ENCODE measurements around the gene RNF111.
A peak's percentile ranks its signal among the peaks of the same experiment; 100 is the strongest.

RNF111 gene

DNA sequence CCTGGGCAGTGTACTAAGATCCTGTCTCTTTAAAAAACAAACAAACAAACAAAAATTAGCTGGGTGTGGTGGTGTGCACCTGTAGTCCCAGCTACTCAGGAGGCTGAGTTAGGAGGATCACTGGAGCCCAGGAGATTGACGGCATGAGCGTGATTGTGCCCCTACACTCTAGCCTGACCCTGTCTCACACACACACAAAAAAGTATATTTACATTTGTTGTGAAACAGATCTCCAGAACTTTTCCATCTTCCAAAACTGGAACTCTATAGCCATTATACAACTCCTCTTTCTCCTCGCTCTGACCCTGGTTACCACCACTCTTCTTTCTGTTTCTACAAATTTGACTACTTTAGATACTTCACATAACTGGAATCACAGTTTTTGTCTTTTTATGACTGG is 61.4 kb downstream of the RNF111 start:
- FAIRE-seq: no peak
- TF ChIP-seq POLR2A (IDR thresholded peaks at IDR 0.05; ENCODE audit: low read depth, low read length) (no peak), TAF1 (IDR thresholded peaks at IDR 0.05; ENCODE audit: low read depth, low read length) (no peak), POLR2AphosphoS5 (IDR thresholded peaks at IDR 0.05; ENCODE audit: low read depth, low read length) (no peak), POU2F2 (IDR thresholded peaks at IDR 0.05; ENCODE audit: low read depth, low read length) (no peak), SPI1 (IDR thresholded peaks at IDR 0.05; ENCODE audit: low read depth, low read length) (no peak), PAX5 (IDR thresholded peaks at IDR 0.05; ENCODE audit: insufficient read depth, low read length, severe bottlenecking) (no peak)
- no peak for DNase-seq (ENCODE audit: insufficient read length, low spot score)

- DNase-seq (ENCODE audit: insufficient read length, low spot score) (no peak), FAIRE-seq (no peak)
- TF ChIP-seq POU2F2 (IDR thresholded peaks at IDR 0.05; ENCODE audit: low read depth, low read length) (no peak), POLR2AphosphoS5 (IDR thresholded peaks at IDR 0.05; ENCODE audit: low read depth, low read length) (no peak), TAF1 (IDR thresholded peaks at IDR 0.05; ENCODE audit: low read depth, low read length) (no peak), POLR2A (IDR thresholded peaks at IDR 0.05; ENCODE audit: low read depth, low read length) (no peak), SPI1 (IDR thresholded peaks at IDR 0.05; ENCODE audit: low read depth, low read length) (no peak), PAX5 (IDR thresholded peaks at IDR 0.05; ENCODE audit: insufficient read depth, low read length, severe bottlenecking) (no peak)
Observed at GRCh38 chr15:59051873-59052861, 64.7 kb downstream of the RNF111 start.

- DNase-seq (ENCODE audit: insufficient read length, low spot score) (no peak), FAIRE-seq (no peak)
- no peak for TF ChIP-seq PAX5 (IDR thresholded peaks at IDR 0.05; ENCODE audit: insufficient read depth, low read length, severe bottlenecking)
- TF ChIP-seq TAF1 (IDR thresholded peaks at IDR 0.05; ENCODE audit: low read depth, low read length): no peak
- TF ChIP-seq POLR2AphosphoS5 (IDR thresholded peaks at IDR 0.05; ENCODE audit: low read depth, low read length): no peak
- no peak for TF ChIP-seq POU2F2 (IDR thresholded peaks at IDR 0.05; ENCODE audit: low read depth, low read length)
- TF ChIP-seq SPI1 (IDR thresholded peaks at IDR 0.05; ENCODE audit: low read depth, low read length): no peak
- TF ChIP-seq POLR2A (IDR thresholded peaks at IDR 0.05; ENCODE audit: low read depth, low read length): no peak
Observed at GRCh38 chr15:59052915-59053407, 65.5 kb downstream of the RNF111 start.

GRCh38 chr15:59053482-59053881 is 66.0 kb downstream of the RNF111 start:
- no peak for FAIRE-seq
- no peak for DNase-seq (ENCODE audit: insufficient read length, low spot score)
- no peak for TF ChIP-seq SPI1 (IDR thresholded peaks at IDR 0.05; ENCODE audit: low read depth, low read length)
- no peak for TF ChIP-seq TAF1 (IDR thresholded peaks at IDR 0.05; ENCODE audit: low read depth, low read length)
- no peak for TF ChIP-seq POU2F2 (IDR thresholded peaks at IDR 0.05; ENCODE audit: low read depth, low read length)
- no peak for TF ChIP-seq PAX5 (IDR thresholded peaks at IDR 0.05; ENCODE audit: insufficient read depth, low read length, severe bottlenecking)
- no peak for TF ChIP-seq POLR2A (IDR thresholded peaks at IDR 0.05; ENCODE audit: low read depth, low read length)
- TF ChIP-seq POLR2AphosphoS5 (IDR thresholded peaks at IDR 0.05; ENCODE audit: low read depth, low read length): no peak

GRCh38 chr15:59059076-59059597 is 71.7 kb downstream of the RNF111 start:
- DNase-seq (ENCODE audit: insufficient read length, low spot score): no peak
- FAIRE-seq: no peak
- TF ChIP-seq POU2F2 (IDR thresholded peaks at IDR 0.05; ENCODE audit: low read depth, low read length): no peak
- no peak for TF ChIP-seq POLR2A (IDR thresholded peaks at IDR 0.05; ENCODE audit: low read depth, low read length)
- no peak for TF ChIP-seq POLR2AphosphoS5 (IDR thresholded peaks at IDR 0.05; ENCODE audit: low read depth, low read length)
- no peak for TF ChIP-seq TAF1 (IDR thresholded peaks at IDR 0.05; ENCODE audit: low read depth, low read length)
- TF ChIP-seq PAX5 (IDR thresholded peaks at IDR 0.05; ENCODE audit: insufficient read depth, low read length, severe bottlenecking): no peak
- no peak for TF ChIP-seq SPI1 (IDR thresholded peaks at IDR 0.05; ENCODE audit: low read depth, low read length)

DNA sequence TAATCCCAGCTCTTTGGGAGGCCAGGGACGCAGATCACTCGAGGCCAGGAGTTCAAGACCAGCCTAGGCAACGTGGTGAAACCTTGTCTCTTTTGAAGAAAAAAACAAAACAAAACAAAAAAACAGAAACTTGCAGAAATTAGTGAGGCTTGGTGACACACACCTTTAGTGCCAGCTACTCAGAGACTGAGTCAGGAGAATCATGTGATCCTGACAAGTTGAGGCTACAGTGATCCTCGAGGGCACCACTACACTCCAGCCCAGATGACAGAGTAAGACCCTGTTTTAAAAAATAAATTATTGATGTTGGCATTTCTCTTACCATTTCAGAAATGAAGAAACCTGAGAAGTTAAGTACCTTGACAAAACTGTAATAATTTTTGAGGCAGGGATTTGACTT is 72.9 kb downstream of the RNF111 start:
- no peak for TF ChIP-seq PAX5 (IDR thresholded peaks at IDR 0.05; ENCODE audit: insufficient read depth, low read length, severe bottlenecking)
- no peak for TF ChIP-seq POU2F2 (IDR thresholded peaks at IDR 0.05; ENCODE audit: low read depth, low read length)
- TF ChIP-seq TAF1 (IDR thresholded peaks at IDR 0.05; ENCODE audit: low read depth, low read length): no peak
- FAIRE-seq: no peak
- DNase-seq (ENCODE audit: insufficient read length, low spot score): no peak

DNA sequence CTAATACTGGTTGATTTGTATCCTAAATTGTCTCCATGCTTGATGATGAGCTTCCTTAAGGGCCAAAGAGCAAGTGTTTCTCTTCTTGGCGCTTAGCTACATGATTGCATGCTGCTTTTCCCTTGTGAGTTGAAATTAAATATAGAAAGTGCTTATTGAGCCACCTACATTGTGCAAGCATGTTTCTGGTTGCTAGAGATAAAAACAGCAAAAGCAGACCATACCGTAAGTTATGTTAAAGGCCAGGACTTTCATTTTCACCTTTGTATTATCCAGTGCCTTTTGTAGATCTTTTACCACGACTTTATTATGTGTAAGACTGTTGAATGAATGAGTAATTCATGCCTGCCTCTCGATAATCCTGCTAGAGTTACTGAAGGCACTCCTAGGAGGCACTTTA is 75.6 kb downstream of the RNF111 start:
- FAIRE-seq (peak; percentile 5), DNase-seq (ENCODE audit: insufficient read length, low spot score) (no peak)
- TF ChIP-seq SPI1 (IDR thresholded peaks at IDR 0.05; ENCODE audit: low read depth, low read length) (no peak), POU2F2 (IDR thresholded peaks at IDR 0.05; ENCODE audit: low read depth, low read length) (no peak), POLR2AphosphoS5 (IDR thresholded peaks at IDR 0.05; ENCODE audit: low read depth, low read length) (no peak), POLR2A (IDR thresholded peaks at IDR 0.05; ENCODE audit: low read depth, low read length) (no peak), PAX5 (IDR thresholded peaks at IDR 0.05; ENCODE audit: insufficient read depth, low read length, severe bottlenecking) (no peak), TAF1 (IDR thresholded peaks at IDR 0.05; ENCODE audit: low read depth, low read length) (no peak)

GRCh38 chr15:59069430-59069829 is 82.0 kb downstream of the RNF111 start:
- no peak for TF ChIP-seq TAF1 (IDR thresholded peaks at IDR 0.05; ENCODE audit: low read depth, low read length)
- no peak for TF ChIP-seq POU2F2 (IDR thresholded peaks at IDR 0.05; ENCODE audit: low read depth, low read length)
- no peak for TF ChIP-seq POLR2A (IDR thresholded peaks at IDR 0.05; ENCODE audit: low read depth, low read length)
- TF ChIP-seq POLR2AphosphoS5 (IDR thresholded peaks at IDR 0.05; ENCODE audit: low read depth, low read length): no peak
- no peak for TF ChIP-seq PAX5 (IDR thresholded peaks at IDR 0.05; ENCODE audit: insufficient read depth, low read length, severe bottlenecking)
- no peak for TF ChIP-seq SPI1 (IDR thresholded peaks at IDR 0.05; ENCODE audit: low read depth, low read length)
- FAIRE-seq (no peak), DNase-seq (ENCODE audit: insufficient read length, low spot score) (no peak)

- DNase-seq (ENCODE audit: insufficient read length, low spot score) (no peak), FAIRE-seq (peak; percentile 23)
- TF ChIP-seq POLR2AphosphoS5 (IDR thresholded peaks at IDR 0.05; ENCODE audit: low read depth, low read length) (no peak), POLR2A (IDR thresholded peaks at IDR 0.05; ENCODE audit: low read depth, low read length) (no peak), TAF1 (IDR thresholded peaks at IDR 0.05; ENCODE audit: low read depth, low read length) (no peak), SPI1 (IDR thresholded peaks at IDR 0.05; ENCODE audit: low read depth, low read length) (no peak), PAX5 (IDR thresholded peaks at IDR 0.05; ENCODE audit: insufficient read depth, low read length, severe bottlenecking) (no peak), POU2F2 (IDR thresholded peaks at IDR 0.05; ENCODE audit: low read depth, low read length) (no peak)
Observed at GRCh38 chr15:59074607-59075006, 87.1 kb downstream of the RNF111 start.
